Mesodermal cell (in vitro differentiated cells): Measurements from ENCODE around the gene TMEM30B.
"Not testable (repeated sequence)": the region's sequence is repeated elsewhere in the genome, so short reads cannot be mapped to it uniquely, and the experiment has no call there.

Source experiments
- H3K27ac ChIP-seq: 2 replicates; pipeline ENCODE4 v1.7.0; 2013; ENCODE audit warnings: mild to moderate bottlenecking, low read depth, low read length, moderate library complexity; ENCODE audit not compliant: severe bottlenecking
- H3K36me3 ChIP-seq: 2 replicates; pipeline ENCODE4 v1.7.1; 2013; ENCODE audit warnings: mild to moderate bottlenecking, low read length, moderate library complexity; ENCODE audit not compliant: control insufficient read depth, insufficient read depth
- H3K4me1 ChIP-seq: one replicate; pipeline ENCODE4 v1.7.1; 2013; ENCODE audit warnings: mild to moderate bottlenecking, low read length; ENCODE audit not compliant: insufficient read depth, control insufficient read depth, poor library complexity, severe bottlenecking
- H3K4me3 ChIP-seq: 2 replicates; pipeline ENCODE4 v1.7.0; 2013; ENCODE audit warnings: low read length, control low read depth, mild to moderate bottlenecking; ENCODE audit not compliant: insufficient read depth, poor library complexity, severe bottlenecking; ENCODE audit errors: extremely low read depth
- H3K9me3 ChIP-seq: 2 replicates; pipeline ENCODE4 v1.7.1; 2013; ENCODE audit warnings: mild to moderate bottlenecking, low read length, moderate library complexity; ENCODE audit not compliant: control insufficient read depth
- WGBS, 2 experiments: methylation state at CpG; one replicate each; pipeline ENCODE4 v1.1.5; 2013; ENCODE audit warnings: missing lambda C conversion rate in 2 of 2; ENCODE audit not compliant: insufficient coverage in 2 of 2; 5-methylcytosine and 5-hydroxymethylcytosine counted together

Gene TMEM30B

GRCh38 chr14:61254808-61255526 is 26.2 kb downstream of the TMEM30B start:
- Histone ChIP-seq H3K27ac (no peak overlapping the region), H3K4me1 (peaks cover 7% of the 10 kb centered on the region), H3K4me3 (no peak overlapping the region), H3K9me3 (no peaks in the 10 kb centered on the region), H3K36me3 (no peaks in the 10 kb centered on the region)
- WGBS, 2 experiments, result 15 to 38% methylated on average over 2 to 5 of the region's 8 CpGs

GRCh38 chr14:61253064-61253738 is 27.9 kb downstream of the TMEM30B start:
- 91 to 93% methylated on average over 2 to 3 of the region's 4 CpGs for WGBS, 2 experiments
- Histone ChIP-seq H3K4me1 (peaks cover 7% of the 10 kb centered on the region), H3K27ac (no peak overlapping the region), H3K36me3 (no peaks in the 10 kb centered on the region), H3K9me3 (no peaks in the 10 kb centered on the region), H3K4me3 (no peak overlapping the region)

- WGBS, 2 experiments, result 2% methylated on average over 6 of the region's 7 CpGs; no CpG with 5 or more reads in 1 of the 2 experiments
- no peaks in the 10 kb centered on the region for H3K9me3 ChIP-seq
- H3K4me1 ChIP-seq, result peaks cover 7% of the 10 kb centered on the region
- no peak overlapping the region for H3K27ac ChIP-seq
- H3K36me3 ChIP-seq, result no peaks in the 10 kb centered on the region
- H3K4me3 ChIP-seq, result no peak overlapping the region
Measured at GRCh38 chr14:61252369-61253063, 28.6 kb downstream of the TMEM30B start.

GRCh38 chr14:61250063-61250462 is 31.1 kb downstream of the TMEM30B start:
- Histone ChIP-seq H3K27ac (no peak overlapping the region), H3K36me3 (no peaks in the 10 kb centered on the region), H3K9me3 (no peaks in the 10 kb centered on the region), H3K4me3 (no peak overlapping the region), H3K4me1 (peaks cover 7% of the 10 kb centered on the region)
- WGBS, 2 experiments, result 63 to 92% methylated on average over 1 of the region's 9 CpGs

GRCh38 chr14:61247935-61248334 is 33.2 kb downstream of the TMEM30B start:
- no peak overlapping the region for H3K27ac ChIP-seq
- no peak overlapping the region for H3K4me3 ChIP-seq
- WGBS, 2 experiments, result 83% methylated on average over 1 of the region's 1 CpG; no CpG with 5 or more reads in 1 of the 2 experiments
- no peaks in the 10 kb centered on the region for H3K36me3 ChIP-seq
- peaks cover under 1% of the 10 kb centered on the region for H3K4me1 ChIP-seq
- H3K9me3 ChIP-seq, result no peaks in the 10 kb centered on the region

GRCh38 chr14:61246721-61247120 is 34.4 kb downstream of the TMEM30B start:
- Histone ChIP-seq H3K4me1 (no peaks in the 10 kb centered on the region), H3K4me3 (no peak overlapping the region), H3K27ac (no peak overlapping the region), H3K36me3 (no peaks in the 10 kb centered on the region), H3K9me3 (peaks cover 1% of the 10 kb centered on the region)
- WGBS, 2 experiments, result 89 to 100% methylated on average over 2 of the region's 4 CpGs

- Histone ChIP-seq H3K27ac (no peak overlapping the region), H3K4me3 (no peak overlapping the region), H3K9me3 (peaks cover 9% of the 10 kb centered on the region), H3K36me3 (no peaks in the 10 kb centered on the region), H3K4me1 (no peaks in the 10 kb centered on the region)
- WGBS, 2 experiments, result 77 to 80% methylated on average over 6 to 9 of the region's 9 CpGs
Measured at GRCh38 chr14:61244009-61244408, 37.1 kb downstream of the TMEM30B start.

GRCh38 chr14:61240206-61240605 is 40.9 kb downstream of the TMEM30B start:
- no peaks in the 10 kb centered on the region for H3K36me3 ChIP-seq
- H3K4me1 ChIP-seq, result no peaks in the 10 kb centered on the region
- no peak overlapping the region for H3K4me3 ChIP-seq
- H3K9me3 ChIP-seq, result peaks cover 9% of the 10 kb centered on the region
- 58 to 100% methylated on average over 2 to 4 of the region's 8 CpGs for WGBS, 2 experiments
- no peak overlapping the region for H3K27ac ChIP-seq

GRCh38 chr14:61239285-61239684 is 41.9 kb downstream of the TMEM30B start:
- WGBS, 2 experiments, result 80% methylated on average over 9 of the region's 10 CpGs; no CpG with 5 or more reads in 1 of the 2 experiments
- H3K27ac ChIP-seq, H3K36me3 ChIP-seq, H3K4me3 ChIP-seq, H3K4me1 ChIP-seq, H3K9me3 ChIP-seq: not testable (repeated sequence)

GRCh38 chr14:61238611-61239245 is 42.4 kb downstream of the TMEM30B start:
- Histone ChIP-seq H3K27ac (no peak overlapping the region), H3K36me3 (no peaks in the 10 kb centered on the region), H3K9me3 (peaks cover 9% of the 10 kb centered on the region), H3K4me1 (no peaks in the 10 kb centered on the region), H3K4me3 (no peak overlapping the region)
- 46 to 57% methylated on average over 3 to 6 of the region's 7 CpGs for WGBS, 2 experiments
